GM08714 (cell line): Measurements from ENCODE around the gene NLRP3.

Experiments
- H3K4me3 ChIP-seq: fragments of 200-500 bp; sonication (Bioruptor generic); 2 replicates; pipeline ENCODE4 v1.5.1; 2014; ENCODE audit warnings: mild to moderate bottlenecking, low read length, inconsistent platforms
- ZNF274 ChIP-seq: IDR thresholded peaks from 2 replicates; pipeline ENCODE4 v1.6.1; 2012; ENCODE audit warnings: mild to moderate bottlenecking, low read depth, low read length

Gene NLRP3

DNA sequence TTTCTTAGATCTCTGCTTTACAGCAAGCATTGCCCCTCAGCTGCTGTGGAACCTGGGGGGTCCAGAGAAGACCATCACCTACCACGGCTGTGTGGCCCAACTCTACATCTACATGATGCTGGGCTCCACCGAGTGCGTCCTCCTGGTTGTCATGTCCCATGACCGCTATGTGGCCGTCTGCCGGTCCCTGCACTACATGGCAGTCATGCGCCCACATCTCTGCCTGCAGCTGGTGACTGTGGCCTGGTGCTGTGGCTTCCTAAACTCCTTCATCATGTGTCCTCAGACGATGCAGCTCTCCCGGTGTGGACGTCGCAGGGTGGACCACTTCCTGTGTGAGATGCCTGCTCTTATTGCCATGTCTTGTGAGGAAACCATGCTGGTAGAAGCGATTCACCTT, 75.4 kb downstream of the NLRP3 start:
- TF ChIP-seq ZNF274 = no peak

DNA sequence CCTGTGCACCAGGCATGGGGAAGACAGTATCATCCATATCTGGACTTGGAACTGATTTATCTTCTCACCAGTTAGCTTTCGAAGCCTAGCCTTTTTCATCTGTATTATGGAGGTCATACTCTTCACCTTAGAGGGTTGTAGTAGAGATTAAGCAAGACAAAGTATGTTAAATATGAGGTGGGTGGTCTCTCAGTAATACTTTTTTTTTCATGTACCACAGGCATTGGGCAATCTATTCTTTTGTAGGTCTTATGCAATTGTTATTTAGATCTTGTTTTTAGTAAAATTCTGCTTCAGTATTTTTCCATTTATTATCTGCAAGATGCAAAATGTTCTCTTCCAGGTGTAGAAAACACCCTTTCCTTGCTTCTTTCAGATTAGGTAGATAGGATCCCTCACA, 77.1 kb downstream of the NLRP3 start:
- no peak for TF ChIP-seq ZNF274
- no peak overlapping the region for H3K4me3 ChIP-seq

More for the DNA sequence above, 75.4 kb downstream of the NLRP3 start:
- no peak overlapping the region for H3K4me3 ChIP-seq

DNA sequence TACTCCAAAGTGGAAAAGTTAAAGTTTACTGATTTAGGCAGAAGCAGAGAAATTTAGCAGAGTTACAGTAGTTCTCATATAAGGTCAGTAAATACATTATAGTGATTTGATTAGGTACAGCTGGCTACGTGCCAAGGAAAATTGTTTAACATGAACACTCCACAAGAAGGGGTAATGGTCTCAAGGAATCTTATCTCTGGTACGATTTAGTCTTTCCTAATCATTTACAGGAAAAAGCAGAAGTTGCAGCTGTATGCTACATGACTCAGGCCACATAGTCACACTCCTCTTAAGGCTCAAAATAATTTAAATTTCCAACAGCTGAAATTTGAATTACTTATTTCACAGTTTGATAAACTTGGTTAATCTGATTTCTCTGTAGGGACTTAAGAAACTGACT, 78.8 kb downstream of the NLRP3 start:
- no peak overlapping the region for H3K4me3 ChIP-seq
- TF ChIP-seq ZNF274 = no peak

DNA sequence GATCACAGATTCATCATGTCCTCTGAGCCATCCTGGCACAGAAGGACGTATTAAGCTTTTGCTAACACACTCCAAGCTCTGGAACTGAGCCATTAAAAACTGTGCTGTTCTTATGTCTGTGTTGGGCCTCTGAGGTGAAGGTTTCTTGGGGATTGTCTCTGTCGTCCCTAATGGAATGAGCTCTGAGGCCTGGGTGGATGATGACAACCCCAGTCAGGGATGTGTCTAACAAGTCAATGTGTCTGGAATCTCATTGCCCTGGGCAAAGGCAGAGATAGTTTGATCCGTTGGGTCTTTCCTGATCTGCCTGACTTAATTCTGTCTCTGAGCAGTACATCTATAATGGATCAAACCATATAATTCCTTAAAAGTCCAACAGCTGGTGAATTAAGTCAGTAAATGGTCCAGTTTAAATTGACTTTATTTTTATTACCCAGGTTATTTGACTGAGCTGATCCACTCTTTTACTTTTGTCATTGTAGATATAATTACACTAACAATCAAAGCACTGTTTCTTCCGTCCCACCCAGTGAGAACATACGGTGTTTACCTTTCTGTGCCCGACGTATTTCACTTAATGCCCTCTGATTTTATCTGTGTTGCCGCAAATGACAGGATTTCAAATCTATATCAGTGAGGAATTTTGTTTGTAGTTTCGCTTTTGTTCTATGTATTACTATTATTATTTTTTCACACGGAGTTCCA, 80.8 kb downstream of the NLRP3 start:
- H3K4me3 ChIP-seq = no peak overlapping the region
- TF ChIP-seq ZNF274 = no peak
